Endothelial cell of umbilical vein (primary cell): Measurements from ENCODE around the gene ZBTB14.

Source experiments
- JUN ChIP-seq: IDR thresholded peaks from 2 replicates; pipeline ENCODE4 v1.6.1; 2011; ENCODE audit warnings: borderline replicate concordance, low read depth; ENCODE audit not compliant: insufficient read length, insufficient read depth
- TF ChIP-seq, protein P1 (sequence below), 2 donors: IDR thresholded peaks; 1 replicate in 1 of 2; 2 replicates in 1 of 2; pipeline ENCODE4 v1.5.1; 2011; ENCODE audit warnings: low read length in 2 of 2, mild to moderate bottlenecking in 2 of 2, moderate library complexity in 2 of 2, control low read depth in 1 of 2, inconsistent platforms in 1 of 2, low read depth in 1 of 2; ENCODE audit not compliant: insufficient read depth in 1 of 2; ENCODE audit errors: extremely low read depth in 1 of 2

DNA sequence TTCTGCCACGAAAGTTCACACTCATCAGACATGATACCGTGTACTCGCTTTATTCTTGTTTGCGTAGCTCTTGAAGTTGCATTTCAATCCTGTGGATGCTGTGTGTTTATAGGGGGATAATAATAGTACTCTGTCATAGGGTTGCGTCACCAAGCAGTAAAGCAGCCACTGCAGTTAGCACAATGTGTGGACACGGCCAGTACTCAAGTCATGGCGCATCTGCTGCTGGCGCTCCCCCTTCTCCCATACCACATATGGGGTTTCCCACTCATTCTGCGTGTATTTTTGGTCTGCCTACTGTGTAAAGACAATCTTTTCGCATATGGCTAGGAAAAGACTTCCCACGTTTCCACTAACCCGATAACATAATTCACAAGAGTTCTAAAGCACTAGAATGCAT, 2.1 kb upstream of the ZBTB14 start:
- TF ChIP-seq, protein P1, sequence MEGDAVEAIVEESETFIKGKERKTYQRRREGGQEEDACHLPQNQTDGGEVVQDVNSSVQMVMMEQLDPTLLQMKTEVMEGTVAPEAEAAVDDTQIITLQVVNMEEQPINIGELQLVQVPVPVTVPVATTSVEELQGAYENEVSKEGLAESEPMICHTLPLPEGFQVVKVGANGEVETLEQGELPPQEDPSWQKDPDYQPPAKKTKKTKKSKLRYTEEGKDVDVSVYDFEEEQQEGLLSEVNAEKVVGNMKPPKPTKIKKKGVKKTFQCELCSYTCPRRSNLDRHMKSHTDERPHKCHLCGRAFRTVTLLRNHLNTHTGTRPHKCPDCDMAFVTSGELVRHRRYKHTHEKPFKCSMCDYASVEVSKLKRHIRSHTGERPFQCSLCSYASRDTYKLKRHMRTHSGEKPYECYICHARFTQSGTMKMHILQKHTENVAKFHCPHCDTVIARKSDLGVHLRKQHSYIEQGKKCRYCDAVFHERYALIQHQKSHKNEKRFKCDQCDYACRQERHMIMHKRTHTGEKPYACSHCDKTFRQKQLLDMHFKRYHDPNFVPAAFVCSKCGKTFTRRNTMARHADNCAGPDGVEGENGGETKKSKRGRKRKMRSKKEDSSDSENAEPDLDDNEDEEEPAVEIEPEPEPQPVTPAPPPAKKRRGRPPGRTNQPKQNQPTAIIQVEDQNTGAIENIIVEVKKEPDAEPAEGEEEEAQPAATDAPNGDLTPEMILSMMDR (IDR thresholded peaks at IDR 0.05; ENCODE audit: extremely low read depth in 1 of 2, insufficient read depth in 1 of 2, low read depth in 1 of 2, low read length in 2 of 2): no peak
- TF ChIP-seq JUN: no peak
